NCI-H446 (cell line): ENCODE results near the gene C1QA.
A peak's percentile ranks its signal among the peaks of the same experiment; 100 is the strongest.
"Not testable (repeated sequence)": the region's sequence is repeated elsewhere in the genome, so short reads cannot be mapped to it uniquely, and the experiment has no call there.

Experiments used
- DNase-seq, 2 experiments: peaks; one replicate each; lab custom pipeline; 2025; lab: John Stamatoyannopoulos, UW

The C1QA gene

GRCh38 chr1:22641247-22641646 lies 4.8 kb downstream of the C1QA start:
- no peak for DNase-seq

- DNase-seq: peak; percentile 40 to 83
Measured at GRCh38 chr1:22641906-22642636, 5.6 kb downstream of the C1QA start.

- no peak for DNase-seq
Measured at GRCh38 chr1:22643381-22643780, 7.0 kb downstream of the C1QA start, which contains the start of gene C1QC. Gene C1QC, plus strand, starts transcription at chr1:22643633. Its CDS starts 391 bp downstream, at chr1:22644024.

GRCh38 chr1:22643928-22644327 lies 7.5 kb downstream of the C1QA start:
- no peak for DNase-seq

- no peak for DNase-seq
Measured at GRCh38 chr1:22645931-22646330, 9.5 kb downstream of the C1QA start.

GRCh38 chr1:22646384-22646783 lies 10.0 kb downstream of the C1QA start:
- DNase-seq: no peak

GRCh38 chr1:22650089-22650693 lies 13.8 kb downstream of the C1QA start:
- DNase-seq: no peak

- DNase-seq: no peak
Measured at GRCh38 chr1:22651941-22652856, 15.8 kb downstream of the C1QA start.

- DNase-seq: no peak
Measured at GRCh38 chr1:22652881-22653316, 16.5 kb downstream of the C1QA start, which contains the start of gene C1QB. Gene C1QB, plus strand, starts transcription at chr1:22653236. Its CDS starts 6,227 bp downstream, at chr1:22659463.

GRCh38 chr1:22654692-22655091 lies 18.3 kb downstream of the C1QA start:
- no peak for DNase-seq

- DNase-seq: no peak
Measured at GRCh38 chr1:22658385-22659163, 22.1 kb downstream of the C1QA start.

GRCh38 chr1:22660716-22661241 lies 24.4 kb downstream of the C1QA start:
- DNase-seq: no peak

GRCh38 chr1:22661880-22662279 lies 25.5 kb downstream of the C1QA start:
- no peak for DNase-seq

GRCh38 chr1:22662318-22662717 lies 25.9 kb downstream of the C1QA start:
- peak; percentile 8 to 46 for DNase-seq

GRCh38 chr1:22662986-22663408 lies 26.6 kb downstream of the C1QA start:
- no peak for DNase-seq

GRCh38 chr1:22665752-22666151 lies 29.3 kb downstream of the C1QA start:
- peak in 1 of 2 experiments; percentile 45 for DNase-seq

- no peak for DNase-seq
Measured at GRCh38 chr1:22666412-22666811, 30.0 kb downstream of the C1QA start.

- DNase-seq: not testable (repeated sequence)
Measured at GRCh38 chr1:22668840-22669239, 32.4 kb downstream of the C1QA start.

- DNase-seq: no peak
Measured at GRCh38 chr1:22670352-22670975, 34.0 kb downstream of the C1QA start.

GRCh38 chr1:22671999-22672398 lies 35.6 kb downstream of the C1QA start:
- no peak for DNase-seq
